A204.1 (cell line): ENCODE measurements around the gene CDCA8.
A peak's percentile ranks its signal among the peaks of the same experiment; 100 is the strongest.
"Not testable (repeated sequence)": the region's sequence is repeated elsewhere in the genome, so short reads cannot be mapped to it uniquely, and the experiment has no call there.

Source experiments
- FAIRE-seq: peaks from 2 replicates; lab custom pipeline; 2012; peaks lifted over from hg19 to GRCh38; lab: Jason Lieb, UNC

The CDCA8 gene

DNA sequence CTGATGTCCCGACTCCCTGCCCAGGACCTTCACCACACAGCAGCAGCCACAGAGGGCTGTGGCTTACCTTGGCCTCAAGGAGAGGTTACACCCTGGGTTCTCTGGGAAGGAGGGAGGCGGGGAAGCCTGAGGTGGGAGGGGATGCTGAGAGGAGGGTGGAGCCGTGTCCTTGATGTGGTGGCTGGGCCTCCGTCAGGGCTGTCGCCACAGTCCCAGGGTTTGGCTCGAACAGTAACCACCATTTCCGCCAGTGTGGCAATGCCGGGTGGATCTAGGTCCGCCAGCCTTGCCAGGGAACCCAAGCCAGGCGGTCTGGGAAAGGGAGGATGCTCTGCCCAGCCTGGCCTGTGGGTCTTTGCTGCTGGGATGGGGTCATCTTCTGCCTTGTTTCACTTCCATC is 18.4 kb upstream of the CDCA8 start:
- no peak for FAIRE-seq

DNA sequence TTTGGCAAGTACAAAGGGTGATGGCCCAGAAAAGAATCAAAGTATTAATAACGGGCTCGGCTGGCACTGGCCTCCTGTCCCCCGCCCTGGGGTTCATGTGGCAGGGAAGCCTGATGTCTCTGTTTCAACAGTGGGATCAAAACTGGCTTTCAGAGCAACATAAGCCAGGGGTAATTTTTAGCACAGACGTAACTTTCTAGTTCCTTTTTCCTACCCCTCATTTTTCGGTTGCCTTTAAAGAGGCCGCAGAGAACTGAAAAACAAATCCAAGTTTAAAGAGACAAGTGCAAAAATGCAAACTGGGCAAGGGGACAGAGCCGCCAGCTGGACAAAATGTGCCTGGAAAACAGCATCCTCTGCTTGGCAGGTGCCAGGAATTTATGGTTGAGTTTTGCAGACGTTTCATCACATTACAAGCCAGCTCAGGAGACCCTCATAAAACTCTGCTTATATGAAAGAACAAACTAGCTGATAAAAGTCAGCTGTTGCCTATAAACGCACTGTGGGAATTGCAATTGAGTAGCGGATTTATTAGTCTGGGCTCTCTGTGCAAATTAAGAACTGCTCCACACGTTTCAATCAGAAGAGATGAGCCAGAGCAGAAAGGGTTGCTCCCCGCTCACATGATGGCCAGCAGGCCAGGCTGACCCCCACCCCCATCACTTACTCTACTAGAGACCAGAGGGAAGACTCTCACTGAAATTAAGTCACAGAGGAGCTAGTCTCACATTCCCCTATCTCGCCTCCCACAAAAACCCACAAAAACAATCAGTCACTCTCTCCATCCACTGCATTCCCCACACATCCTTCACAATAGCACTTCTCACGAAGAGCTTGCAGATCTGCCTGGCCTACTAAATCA is 15.8 kb upstream of the CDCA8 start:
- FAIRE-seq: no peak

DNA sequence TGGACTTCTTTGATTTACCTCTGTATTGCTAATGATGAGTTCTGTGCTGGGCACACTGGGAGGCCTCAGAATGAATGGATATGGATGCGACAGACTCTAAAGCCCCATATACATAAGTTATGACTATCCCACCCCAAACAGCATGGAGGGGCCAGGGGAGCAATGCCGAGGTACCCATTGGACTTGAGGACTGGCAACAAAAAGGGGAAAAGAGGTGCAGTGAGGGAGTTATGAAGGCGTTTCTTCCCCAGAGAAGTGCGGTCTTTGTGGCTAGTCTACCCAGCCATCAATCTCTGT is 15.2 kb upstream of the CDCA8 start:
- FAIRE-seq: no peak

DNA sequence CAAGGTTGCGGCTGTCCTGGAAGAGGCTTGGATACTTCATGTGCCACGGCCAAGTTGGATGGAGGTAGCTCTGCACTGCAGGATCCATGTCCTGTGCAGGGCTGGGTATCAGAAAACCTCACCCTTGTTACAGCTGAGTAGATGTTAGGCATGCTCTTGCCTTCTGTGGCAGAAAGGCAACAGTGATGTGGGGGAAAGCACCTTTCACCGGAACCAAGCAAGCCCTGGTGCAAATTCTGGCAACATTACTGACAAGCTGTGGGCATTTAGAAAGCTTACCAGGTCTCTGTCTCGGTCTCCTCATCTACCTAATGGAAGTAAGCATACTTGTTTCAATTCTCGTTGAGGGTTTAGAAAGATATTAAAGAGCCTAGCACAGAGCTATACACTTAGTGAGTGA is 14.5 kb upstream of the CDCA8 start:
- no peak for FAIRE-seq

DNA sequence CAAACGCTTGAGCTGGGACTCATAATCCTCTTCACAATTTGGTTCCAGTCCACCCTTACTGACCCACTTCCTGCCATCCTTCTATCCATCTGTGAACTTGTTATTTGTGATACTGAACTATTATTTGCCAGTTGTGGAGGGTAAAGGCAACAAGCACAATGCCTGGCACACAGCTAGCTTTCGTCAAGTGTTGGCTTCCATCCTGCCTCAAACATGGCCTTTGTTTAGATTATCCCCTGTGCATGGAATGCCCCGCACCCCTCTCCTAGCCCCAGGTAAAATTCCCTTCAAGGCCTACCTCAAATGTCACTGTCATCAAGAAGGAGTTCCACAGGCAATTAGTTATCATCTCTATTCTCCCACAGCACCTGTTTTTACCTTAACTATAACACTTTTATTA is 11.4 kb upstream of the CDCA8 start:
- FAIRE-seq: no peak

DNA sequence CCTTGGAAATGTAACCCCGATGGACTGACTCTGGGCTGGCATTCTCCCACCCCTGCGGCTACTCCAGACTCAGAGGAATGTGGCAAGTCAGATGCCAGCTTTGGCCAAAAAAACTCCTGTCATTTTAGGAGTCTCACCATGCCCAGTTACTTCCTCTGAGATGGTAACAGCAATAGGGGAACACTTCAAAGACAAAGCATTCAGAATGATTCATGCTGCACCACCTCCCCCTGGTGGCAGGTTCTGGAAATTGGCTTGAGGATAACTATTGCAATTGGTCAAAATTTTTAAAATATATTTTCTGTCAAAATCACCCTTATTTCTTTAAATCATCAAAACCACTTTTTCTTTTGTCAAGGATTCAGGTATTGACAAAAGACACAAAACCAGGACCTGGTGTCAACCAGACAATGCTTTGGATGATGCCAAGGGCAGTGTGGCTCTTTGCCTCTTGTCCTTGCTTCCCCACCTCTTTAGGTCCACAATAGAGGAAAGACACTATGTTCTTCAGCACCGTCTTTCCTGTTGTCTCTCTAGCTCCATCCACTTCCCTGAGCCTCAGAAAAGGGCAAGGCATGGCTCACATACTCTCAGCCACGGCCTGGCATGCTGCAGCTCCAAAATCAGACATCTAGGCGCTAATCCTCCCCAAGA is 9.9 kb upstream of the CDCA8 start:
- FAIRE-seq: peak; percentile 95

DNA sequence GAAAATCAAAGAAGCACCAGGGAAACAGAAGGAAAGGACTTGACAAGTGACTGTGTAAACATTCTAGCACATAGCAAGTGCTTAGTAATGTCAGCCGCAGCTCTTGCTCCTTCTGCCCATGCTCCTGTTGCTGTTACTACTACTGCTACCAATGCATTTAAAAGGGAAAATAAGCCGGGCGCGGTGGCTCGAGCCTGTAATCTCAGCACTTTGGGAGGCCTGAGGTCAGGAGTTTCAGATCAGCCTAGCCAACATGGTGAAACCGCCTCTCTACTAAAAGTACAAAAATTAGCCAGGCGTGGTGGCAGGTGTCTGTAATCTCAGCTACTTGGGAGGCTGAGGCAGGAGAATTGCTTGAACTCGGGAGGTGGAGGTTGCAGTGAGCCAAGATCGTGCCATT is 8.1 kb upstream of the CDCA8 start:
- not testable (repeated sequence) for FAIRE-seq

DNA sequence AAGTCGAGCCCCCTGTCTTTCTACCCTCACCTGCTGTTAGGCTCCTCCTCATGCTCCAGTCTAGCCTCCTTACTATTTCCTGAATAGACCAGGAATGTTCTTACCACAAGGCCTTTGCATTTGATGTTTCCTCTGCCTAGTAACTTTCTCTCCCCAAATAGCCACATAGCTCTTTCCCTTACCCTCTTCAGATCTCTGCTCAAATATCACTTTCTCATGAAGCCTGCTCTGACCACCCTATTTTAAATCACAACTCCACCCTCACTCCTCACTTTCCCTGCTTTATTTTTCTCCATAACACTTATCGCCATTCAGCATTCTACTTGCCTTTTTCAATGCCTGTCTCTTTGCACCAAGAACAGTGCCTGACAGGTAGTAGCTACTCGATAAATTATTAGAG is 6.6 kb upstream of the CDCA8 start:
- FAIRE-seq: no peak

DNA sequence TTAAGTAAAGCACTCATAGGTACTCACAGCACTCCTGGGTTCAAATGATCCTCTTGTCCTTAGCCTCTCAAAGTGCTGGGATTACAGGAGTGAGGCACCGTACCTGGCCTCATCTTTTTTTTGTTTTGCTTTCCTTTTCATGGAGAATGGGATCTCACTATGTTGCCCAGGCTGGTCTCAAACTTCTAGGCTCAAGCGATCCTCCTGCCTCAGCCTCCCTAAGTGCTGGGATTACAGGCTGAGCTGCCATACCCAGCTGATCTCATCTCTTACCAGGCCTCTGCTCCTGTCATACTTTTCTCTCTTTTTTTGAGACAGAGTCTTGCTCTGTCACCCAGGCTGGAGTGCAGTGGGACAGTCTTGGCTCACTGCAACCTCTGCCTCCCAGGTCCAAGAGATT is 4.6 kb upstream of the CDCA8 start:
- FAIRE-seq: not testable (repeated sequence)

DNA sequence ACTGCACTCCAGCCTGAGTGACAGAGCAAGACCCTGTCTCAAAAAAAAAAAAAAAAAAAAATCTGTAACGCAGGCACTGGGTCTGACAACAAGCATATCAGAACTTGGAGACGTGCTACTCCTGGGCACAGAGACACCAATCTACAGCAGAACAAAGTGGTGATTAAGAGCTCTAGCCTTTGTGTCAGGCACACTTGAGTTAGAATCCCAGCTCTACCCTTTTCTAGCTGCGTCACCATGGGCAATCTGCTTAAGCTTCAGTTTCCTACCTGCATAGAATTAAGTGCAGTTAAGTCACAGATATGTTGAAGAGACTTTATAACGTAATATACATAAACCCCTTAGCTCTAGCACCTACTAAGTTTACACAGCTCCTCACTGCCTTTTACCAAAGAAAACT is 3.4 kb upstream of the CDCA8 start:
- FAIRE-seq: no peak

DNA sequence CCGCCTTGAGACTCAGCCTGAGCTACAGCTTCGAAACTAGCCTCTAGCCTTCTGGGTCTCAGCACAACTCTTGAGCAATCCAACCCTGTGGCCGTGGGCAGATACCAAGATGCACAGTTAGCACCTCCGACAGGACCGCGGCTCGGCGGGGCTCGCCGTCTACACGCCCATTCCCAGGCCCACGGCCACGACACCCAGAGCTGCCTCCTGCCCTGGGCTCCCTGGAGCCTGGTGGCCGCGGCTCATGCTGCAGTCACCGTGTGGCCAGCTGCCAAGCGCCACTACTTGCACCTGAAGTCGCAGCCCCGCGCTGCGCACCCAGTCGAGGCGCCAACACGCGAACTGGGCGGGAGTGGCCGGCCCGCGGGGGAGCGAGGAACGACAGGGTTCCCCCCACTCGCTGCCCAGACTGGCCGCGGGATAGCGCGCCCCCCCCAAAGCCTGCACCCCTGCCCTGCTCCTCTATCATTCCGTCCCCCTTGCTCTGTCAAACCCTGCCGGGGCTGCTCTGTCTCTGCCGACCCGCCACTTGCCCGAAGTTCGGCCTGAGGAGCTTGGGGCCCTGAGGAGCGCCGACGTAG is 729 bp upstream of the CDCA8 start:
- FAIRE-seq: no peak

DNA sequence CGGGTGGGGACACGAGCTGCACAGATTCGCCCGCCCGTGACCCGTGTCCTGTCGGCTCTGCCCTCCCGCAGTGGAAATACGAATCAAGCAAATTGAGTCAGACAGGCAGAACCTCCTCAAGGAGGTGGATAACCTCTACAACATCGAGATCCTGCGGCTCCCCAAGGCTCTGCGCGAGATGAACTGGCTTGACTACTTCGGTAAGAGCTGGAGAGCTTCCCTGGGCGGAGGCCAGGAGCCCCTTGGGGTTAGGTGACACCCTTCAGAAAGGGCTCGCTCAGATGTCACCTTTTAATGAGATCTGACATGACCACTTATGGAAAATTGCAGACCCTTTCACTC is 489 bp downstream of the CDCA8 start:
- FAIRE-seq: no peak

DNA sequence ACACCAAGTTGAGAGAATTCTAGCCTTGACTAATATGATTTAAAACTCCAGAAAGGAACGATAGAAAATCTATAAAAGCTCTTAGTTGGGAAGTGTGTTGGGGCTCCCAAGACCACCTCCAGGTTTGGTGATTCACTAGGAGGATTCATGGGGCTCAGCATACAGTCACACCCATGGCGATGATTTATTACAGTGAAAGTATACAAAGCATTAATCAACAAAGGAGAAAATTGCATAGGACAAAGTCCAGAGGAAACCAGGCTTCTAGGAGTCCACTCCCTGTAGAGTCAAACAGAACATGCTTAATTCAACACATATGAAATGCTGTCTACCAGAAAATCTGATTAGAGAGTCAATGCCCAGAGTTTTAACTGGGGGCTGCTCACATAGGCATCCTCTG is 4.8 kb downstream of the CDCA8 start:
- no peak for FAIRE-seq

DNA sequence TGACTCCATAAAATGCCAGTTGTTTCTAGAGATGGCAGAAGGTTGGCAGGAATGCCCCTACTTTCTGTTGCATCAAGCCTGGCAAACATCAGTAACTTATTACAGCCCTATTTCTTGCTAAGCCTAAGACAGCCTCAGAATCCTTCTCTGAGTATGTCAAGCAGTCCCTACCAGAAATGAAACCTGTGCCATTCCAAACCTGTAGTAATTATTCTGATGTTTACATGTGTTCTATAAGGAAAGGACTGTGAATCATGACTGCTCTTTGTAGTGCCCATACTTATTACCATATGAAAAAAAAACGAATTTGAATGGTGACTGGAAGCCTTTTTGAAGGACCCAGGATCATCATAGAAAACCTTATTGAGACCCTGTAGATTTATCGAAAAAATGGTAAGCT is 5.4 kb downstream of the CDCA8 start:
- no peak for FAIRE-seq

DNA sequence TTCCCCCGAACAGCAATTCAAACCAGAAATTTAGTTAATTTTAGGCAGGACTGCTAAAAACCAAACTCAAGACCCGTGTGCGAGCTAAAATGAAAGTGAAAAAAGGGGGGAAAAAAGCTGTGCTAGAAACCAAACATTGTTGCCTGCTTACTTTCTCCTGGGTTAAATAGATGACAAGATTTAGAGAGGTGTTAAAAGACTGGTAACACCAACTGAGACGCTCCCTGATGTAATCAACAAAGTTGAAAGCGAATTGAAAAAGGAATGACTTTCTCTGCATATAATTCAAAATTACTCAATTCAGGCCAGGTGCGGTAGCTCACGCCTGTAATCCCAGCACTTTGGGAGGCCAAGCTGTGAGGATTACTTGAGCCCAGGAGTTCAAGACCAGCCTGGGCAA is 6.8 kb downstream of the CDCA8 start:
- no peak for FAIRE-seq

DNA sequence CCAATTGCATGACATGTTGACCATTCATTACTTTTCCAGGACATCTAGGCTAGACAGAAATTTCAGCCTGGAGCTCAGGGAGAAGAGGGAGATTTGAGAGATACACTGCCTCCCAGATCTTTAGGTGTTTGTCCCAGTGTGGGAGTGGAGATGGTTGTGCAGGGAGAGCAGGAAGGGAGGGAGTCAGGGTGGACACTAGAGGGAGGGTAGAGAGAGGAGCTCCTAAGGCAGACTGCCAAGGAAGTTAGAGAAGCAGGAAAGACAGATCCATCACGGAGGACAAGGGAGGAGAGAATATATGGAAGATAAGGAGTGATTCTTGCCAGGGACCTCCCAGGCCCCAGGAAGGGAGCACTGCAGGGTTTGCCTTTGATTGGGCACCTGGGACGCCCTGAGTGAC is 8.7 kb downstream of the CDCA8 start:
- FAIRE-seq: no peak

DNA sequence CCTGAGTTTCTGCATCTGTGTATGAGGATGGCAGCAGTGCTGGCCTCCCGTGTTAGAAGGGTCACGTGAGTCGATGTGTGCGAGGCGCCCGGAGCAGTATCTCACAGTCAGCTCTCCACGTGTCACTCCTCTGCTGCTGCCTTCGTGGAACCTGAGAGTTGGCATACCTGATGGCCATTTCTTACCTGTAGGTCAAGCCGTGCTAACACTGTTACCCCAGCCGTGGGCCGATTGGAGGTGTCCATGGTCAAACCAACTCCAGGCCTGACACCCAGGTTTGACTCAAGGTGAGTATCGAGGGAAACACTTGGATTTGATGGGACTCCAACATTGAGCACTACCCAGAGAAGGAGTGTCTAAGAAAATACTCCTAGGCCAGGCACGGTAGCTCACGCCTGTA is 10.7 kb downstream of the CDCA8 start:
- FAIRE-seq: no peak

DNA sequence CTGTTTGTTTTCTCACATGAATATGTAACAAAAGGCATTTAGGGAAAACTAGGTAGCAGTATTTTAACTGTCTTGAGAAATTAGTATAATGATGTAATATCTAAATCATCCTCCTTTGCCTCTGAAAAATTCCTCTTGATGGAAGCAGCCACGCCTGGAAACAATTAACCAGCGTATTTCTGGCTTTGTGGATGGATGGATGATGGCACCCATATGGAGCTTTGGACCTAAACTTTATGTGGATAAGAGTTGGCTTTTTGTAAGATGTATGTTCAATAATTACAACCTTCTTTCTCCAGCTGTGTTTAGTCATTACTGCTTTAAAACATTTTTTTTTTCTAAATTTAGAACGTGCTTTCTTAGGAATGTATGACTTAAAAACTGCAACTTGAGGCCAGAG is 12.7 kb downstream of the CDCA8 start:
- no peak for FAIRE-seq

DNA sequence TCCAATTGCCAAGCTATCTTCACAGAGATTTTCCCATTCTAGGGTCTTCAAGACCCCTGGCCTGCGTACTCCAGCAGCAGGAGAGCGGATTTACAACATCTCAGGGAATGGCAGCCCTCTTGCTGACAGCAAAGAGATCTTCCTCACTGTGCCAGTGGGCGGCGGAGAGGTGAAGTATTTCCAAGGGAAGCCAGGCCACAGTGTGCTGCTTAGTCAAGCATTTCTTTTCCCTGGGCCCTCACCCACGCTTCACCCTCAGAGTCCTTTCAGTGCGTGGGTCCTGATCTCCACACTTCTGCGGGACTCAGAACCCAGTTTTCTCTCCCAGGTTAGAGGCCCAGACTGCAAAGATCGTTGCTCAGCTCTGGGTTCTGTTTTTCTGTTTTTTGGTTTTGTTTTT is 13.1 kb downstream of the CDCA8 start:
- FAIRE-seq: no peak

DNA sequence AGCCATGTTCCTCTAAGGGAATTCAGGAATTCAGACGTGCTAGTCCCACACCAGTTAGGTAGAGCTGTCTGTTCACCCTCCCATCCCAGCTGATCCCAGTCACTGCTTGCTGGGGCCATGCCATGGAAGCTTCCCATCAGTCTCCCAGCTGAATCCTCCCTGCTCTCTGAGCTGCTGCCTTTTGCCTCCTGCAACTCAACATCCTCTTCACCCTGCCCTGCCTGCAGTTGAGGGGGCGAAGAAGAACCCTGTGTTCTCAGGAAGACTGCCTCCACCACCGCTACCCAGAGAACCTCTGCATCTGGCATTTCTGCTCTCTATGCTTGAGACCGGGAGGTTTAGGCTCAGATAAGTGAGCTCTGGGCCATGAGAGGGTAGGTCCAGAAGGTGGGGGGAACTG is 16.2 kb downstream of the CDCA8 start:
- FAIRE-seq: no peak

DNA sequence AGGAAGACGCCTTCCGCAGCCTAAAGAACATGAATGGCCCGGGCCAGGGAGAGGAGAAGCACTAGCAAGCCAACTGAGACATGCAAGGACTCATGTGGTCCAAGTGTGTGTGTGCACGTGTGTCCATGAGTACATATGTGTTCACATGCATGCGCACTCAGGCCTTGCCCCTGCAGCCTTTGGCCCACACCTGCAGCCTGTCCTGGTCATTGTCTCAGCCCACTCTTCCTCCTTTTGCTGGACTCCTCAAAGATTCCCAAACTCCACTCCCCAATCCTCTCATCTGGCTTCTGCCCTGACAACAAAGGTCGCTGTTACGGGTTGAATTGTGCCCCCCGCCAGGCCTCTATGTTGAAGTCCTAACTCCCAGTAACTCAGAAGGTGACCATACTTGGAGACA is 21.9 kb downstream of the CDCA8 start:
- no peak for FAIRE-seq

DNA sequence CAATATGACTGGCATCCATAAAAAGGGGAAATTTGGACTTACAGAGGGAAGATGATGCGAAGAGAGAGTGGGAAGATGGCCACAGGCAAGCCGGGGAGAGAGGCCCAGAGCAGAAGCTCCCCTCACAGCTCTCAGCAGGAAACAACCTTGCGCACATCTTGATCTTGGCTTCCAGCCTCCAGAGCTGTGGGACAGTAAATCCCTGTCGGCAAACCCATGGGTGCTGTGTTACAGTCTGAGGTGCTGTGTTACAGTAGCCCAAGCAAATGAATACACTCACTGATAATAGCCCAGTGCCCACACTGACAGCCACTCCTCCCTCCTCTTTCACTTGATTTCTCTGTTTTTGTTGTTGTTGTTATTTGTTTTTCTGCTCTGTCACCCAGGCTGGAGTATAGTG is 22.4 kb downstream of the CDCA8 start:
- no peak for FAIRE-seq

DNA sequence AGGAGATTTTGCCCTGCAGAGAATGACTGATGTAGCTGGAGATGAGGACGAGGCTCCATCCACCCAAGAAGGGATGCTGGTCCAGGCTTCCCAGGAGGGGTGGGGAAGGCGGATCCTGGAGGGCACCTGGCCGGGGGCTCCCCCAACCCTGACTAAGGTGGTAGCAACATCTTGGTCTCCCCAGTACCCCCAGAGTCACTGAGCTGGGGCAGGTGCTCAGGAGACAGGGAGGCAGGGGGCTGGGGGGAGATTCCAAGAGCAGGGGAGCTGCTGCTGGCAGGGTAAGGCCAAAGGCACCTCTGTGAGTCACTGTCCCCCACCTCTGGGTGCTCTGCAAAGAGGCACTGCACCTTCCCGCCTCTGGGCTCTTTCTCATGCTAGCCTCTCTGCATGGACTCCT is 24.0 kb downstream of the CDCA8 start:
- FAIRE-seq: no peak

DNA sequence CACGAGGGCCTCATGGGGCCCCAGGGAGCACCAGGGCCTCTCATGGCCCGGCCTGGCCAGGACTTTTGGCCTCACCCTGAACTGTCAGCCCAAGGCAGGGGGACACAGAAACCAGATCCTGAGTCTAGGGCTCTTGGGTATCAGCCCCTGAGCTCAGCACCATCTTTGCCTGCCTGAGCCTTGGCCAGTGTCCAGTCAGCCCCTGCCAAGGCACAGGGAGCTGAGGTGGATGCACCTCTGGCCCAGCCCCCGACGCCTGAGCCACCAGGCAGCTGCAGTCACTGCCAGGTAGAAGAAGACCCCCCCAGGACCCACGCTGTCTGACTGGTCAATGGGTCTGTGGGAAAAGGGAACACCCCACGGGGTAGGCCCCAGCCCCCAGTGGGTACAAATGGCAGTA is 25.3 kb downstream of the CDCA8 start:
- FAIRE-seq: no peak
